NB4 (cell line): ENCODE results near the gene TAF15.
A peak's percentile ranks its signal among the peaks of the same experiment; 100 is the strongest.

Experiments
- CTCF ChIP-seq: IDR thresholded peaks from one replicate; pipeline ENCODE4 v1.5.1; 2012; ENCODE audit warnings: low read depth, low read length
- MAX ChIP-seq: IDR thresholded peaks from 2 replicates; pipeline ENCODE4 v1.6.1; 2011; ENCODE audit warnings: low read depth, low read length
- MYC ChIP-seq: IDR thresholded peaks from 2 replicates; pipeline ENCODE4 v1.6.1; 2011; ENCODE audit warnings: low read depth, low read length
- POLR2A ChIP-seq: IDR thresholded peaks from 2 replicates; pipeline ENCODE4 v1.6.1; 2011; ENCODE audit warnings: mild to moderate bottlenecking; ENCODE audit not compliant: insufficient read length; ENCODE audit errors: extremely low read depth

- TF ChIP-seq CTCF: no peak
- no peak for TF ChIP-seq POLR2A
- peak; percentile 32 for TF ChIP-seq MAX
- no peak for TF ChIP-seq MYC
Observed at GRCh38 chr17:35892091-35893035, 83.1 kb downstream of the TAF15 start.
